HG02759 (cell line): Measurements from ENCODE around the gene VTI1B.

Source experiments
- ATAC-seq: cut with Tn5 transposase; IDR thresholded peaks from one replicate; pipeline ENCODE4 v1.9.1; 2021; ENCODE audit warnings: mild to moderate bottlenecking, moderate library complexity; ENCODE audit not compliant: unreplicated experiment

VTI1B gene

GRCh38 chr14:67680121-67680602 lies 5.7 kb upstream of the VTI1B start:
- ATAC-seq: peak; percentile 98

GRCh38 chr14:67679006-67679405 lies 4.6 kb upstream of the VTI1B start:
- ATAC-seq: no peak

DNA sequence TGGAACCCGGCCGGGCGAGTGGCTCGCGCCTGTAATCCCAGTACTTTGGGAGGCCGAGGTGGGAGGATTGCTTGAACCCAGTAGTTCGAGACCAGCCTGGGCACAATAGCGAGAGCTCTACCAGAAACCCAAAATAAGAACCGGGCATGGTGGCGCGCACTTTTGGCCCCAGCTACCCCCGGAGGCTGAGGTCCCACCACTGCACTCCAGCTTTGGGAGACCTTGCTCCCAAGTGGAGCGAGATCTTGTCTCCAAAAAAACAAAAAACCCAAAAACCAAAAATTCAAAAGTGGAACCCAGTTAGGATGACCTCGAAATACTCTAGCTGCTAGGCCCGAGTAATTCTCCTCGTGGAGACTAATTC lies 769 bp upstream of the VTI1B start:
- ATAC-seq: no peak

- peak; percentile 64 for ATAC-seq
Observed at GRCh38 chr14:67674139-67674479, 323 bp downstream of the VTI1B start.

- no peak for ATAC-seq
Observed at GRCh38 chr14:67673451-67673850, 981 bp downstream of the VTI1B start.

DNA sequence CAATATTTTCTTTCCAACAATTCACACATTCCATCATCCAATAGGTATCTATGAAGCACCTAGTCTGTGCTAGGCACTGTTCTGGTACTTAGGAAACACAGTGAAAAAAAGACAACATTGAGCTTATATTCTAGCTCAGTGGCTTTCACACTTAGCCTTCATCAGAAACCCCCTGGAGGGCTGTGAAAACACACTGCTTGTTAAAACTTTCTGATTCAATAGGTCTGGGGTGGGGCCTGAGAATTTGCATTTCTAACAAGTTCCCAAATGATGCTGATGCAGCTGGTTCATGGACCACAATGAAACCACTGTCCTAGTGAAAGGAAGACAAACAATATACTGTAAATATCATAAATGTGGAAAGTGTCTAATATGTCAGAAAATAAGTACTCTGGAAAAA lies 5.9 kb downstream of the VTI1B start:
- no peak for ATAC-seq

DNA sequence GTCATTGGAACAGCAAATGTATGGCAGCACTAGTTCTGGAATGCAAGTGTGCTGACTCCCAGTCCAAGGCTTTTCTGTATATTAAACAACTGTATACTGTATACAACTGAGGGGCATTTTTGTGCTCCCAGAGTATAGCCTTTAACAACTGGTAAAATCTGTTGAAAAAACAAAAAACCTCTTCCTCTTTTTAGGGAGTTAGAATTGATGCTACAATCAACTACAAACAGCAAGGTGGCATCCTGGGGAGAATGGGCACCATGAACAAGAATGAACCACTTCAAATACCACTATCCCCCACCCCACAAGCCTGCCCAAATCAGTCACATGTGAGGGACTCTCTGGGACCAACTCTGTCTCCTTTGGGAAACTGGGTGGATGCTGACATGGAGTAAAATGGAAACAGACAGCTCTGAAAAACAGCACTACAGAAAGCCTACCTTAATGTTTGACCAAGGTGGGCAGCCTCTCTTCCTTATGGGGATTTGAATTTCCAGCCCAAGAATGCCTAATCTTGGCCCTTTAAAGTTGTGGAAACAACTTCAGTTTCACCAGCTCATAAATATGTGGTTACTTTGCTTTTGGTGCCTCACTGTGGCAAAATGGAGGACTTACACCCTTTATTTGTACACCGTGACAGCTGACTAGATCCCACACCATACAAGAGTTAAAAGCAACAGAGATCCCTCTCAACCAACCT lies 7.5 kb downstream of the VTI1B start:
- ATAC-seq: no peak

DNA sequence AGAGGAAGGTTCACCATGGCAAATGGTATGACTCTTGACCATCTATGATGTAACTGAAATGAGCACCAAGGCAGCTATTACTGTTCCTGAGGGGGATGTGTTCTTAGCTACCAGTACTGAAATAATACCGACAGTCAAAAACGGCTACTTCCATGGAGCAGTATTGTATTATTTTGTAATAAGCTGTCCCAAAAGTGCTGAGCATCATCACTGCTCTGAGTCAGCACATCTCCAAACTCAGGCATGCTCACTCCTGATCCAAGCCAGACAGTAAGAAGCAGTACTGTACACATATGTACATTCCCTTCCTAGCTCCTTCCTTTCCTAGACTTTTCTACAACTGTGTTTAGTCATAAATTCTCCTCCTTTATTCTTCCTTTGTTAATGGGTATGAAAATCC lies 8.6 kb downstream of the VTI1B start:
- ATAC-seq: no peak

- ATAC-seq: no peak
Observed at GRCh38 chr14:67663633-67664032, 10.8 kb downstream of the VTI1B start.

GRCh38 chr14:67653651-67654280 lies 20.7 kb downstream of the VTI1B start:
- ATAC-seq: no peak

GRCh38 chr14:67652189-67652588 lies 22.2 kb downstream of the VTI1B start:
- no peak for ATAC-seq

- no peak for ATAC-seq
Observed at GRCh38 chr14:67650694-67651093, 23.7 kb downstream of the VTI1B start.

- ATAC-seq: no peak
Observed at GRCh38 chr14:67650151-67650550, 24.3 kb downstream of the VTI1B start.

DNA sequence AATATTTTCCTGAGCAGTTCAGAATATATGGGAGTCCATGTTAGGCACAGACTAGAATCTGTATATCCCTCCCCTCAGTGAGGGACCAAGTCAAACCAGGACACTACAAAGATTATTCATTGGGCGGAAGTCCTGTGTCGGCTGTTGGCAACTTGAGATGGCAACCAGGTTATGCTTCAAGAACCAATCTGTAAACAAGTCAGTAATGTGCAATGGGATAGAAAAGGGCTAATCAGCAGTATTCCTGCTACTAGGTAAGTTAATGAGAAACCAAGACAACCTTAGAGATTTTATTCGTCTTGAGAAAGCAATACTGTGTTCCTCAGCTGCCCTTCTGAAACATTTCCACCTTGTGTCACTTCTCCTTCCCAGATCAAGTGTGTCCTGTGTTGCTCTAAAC lies 28.3 kb downstream of the VTI1B start:
- no peak for ATAC-seq

- ATAC-seq: no peak
Observed at GRCh38 chr14:67645414-67645813, 29.0 kb downstream of the VTI1B start.

DNA sequence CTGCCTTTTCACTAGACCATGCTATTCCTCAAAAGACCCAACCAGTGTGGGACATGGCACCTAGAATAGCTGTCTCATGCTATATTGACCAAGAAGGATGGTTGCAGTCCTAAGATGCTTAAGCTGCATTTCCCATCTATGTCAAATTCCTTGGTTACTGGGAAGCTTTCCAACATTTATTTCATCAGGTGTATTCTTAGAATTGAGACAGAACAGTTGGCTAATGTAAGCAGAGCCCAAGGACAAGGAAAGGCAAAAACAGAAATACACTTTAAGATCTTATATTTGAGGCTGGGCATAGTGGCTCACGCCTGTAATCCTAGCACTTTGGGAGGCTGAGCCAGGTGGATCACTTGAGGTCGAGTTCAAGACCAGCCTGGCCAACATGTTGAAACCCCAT lies 30.0 kb downstream of the VTI1B start:
- ATAC-seq: no peak

GRCh38 chr14:67643713-67644112 lies 30.7 kb downstream of the VTI1B start:
- no peak for ATAC-seq

DNA sequence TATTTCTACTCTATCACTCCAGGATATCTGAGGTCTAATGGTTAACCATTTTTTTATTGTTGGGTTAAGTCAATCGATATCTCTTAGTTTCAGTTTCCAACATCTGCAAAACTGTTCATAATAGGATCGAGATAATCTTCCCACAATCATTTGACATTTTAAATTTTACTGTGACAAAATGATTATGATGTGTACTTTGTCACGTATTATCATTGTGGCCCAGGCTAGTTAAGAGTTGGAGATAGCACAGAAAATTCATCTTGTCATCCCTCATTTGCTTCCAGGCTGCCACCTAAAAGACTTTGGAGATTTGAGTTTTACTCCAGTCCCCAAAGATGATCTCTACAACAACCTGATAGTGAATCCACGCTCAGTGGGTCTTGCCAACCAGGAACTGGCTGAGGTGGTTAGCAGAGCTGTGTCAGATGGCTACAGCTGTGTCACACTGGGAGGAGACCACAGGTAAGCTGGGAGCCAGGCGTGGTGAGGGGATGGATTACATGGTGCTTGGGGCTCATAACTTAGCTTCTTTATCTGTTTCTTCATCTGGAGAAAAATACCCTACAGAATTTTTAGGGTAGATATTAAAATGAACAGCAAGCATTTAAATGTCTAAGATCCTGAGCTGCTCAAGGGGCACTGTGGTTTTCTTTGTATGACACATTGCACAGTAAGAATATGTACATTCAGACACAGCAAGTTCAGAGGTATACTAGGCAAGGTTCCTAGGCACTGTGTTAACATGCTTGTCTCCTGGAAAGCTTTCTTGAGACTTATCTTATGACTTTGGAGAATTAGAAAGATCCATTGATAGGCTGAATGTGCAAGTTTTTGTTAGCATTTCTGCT lies 32.3 kb downstream of the VTI1B start:
- no peak for ATAC-seq

- no peak for ATAC-seq
Observed at GRCh38 chr14:67641480-67641879, 33.0 kb downstream of the VTI1B start.

DNA sequence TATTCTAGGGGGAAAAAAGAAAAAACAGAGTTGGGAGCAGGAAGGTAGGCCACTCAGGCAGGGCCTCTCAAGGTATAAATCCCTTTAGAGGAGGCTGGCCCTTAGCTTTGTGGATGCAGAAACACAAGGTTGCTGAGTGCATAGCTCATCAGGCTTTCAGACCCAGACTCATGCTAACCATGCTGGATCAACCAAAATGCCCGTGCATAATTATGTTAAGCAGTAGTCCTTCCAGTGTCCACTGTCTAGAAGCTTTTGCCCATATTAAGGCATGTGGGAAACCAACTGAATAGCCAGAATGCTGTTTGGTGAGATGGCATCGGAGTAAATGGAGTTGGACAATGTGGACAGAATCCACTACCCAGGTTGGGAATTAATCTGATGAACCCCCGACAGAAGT lies 35.8 kb downstream of the VTI1B start:
- ATAC-seq: no peak

GRCh38 chr14:67636361-67636919 lies 38.0 kb downstream of the VTI1B start:
- no peak for ATAC-seq
